Tibial nerve (tissue), 4 donors: ENCODE results near the gene SNRNP40.

ENCODE experiments used
- CTCF ChIP-seq, 5 experiments: fragments of 200-600 bp in 3 of 5; fragments of 450-650 bp in 2 of 5; sonication (generic) in 3 of 5; IDR thresholded peaks; one replicate each; pipeline ENCODE4 v1.5.1; 2016 to 2019; ENCODE audit warnings: antibody characterized with exemption in 5 of 5, mild to moderate bottlenecking in 3 of 5, moderate library complexity in 2 of 5
- EP300 ChIP-seq, 2 donors: sonication (generic); formaldehyde crosslinking; IDR thresholded peaks; one replicate each; pipeline ENCODE4 v1.6.1; 2017; ENCODE audit warnings: antibody characterized with exemption in 2 of 2, mild to moderate bottlenecking in 1 of 2
- POLR2A ChIP-seq, 2 donors: fragments of 450-650 bp; IDR thresholded peaks; one replicate each; pipeline ENCODE4 v1.6.1; 2017; ENCODE audit warnings: antibody characterized with exemption in 2 of 2, mild to moderate bottlenecking in 2 of 2, moderate library complexity in 2 of 2

- TF ChIP-seq CTCF (IDR thresholded peaks at IDR 0.05) (no peak), POLR2A (IDR thresholded peaks at IDR 0.05) (no peak), EP300 (IDR thresholded peaks at IDR 0.05) (no peak)
Observed at GRCh38 chr1:31300193-31300592, 3.6 kb upstream of the SNRNP40 start.
